HG03378 (cell line): ENCODE results near the gene SLC38A9.
"Not testable (repeated sequence)": the region's sequence is repeated elsewhere in the genome, so short reads cannot be mapped to it uniquely, and the experiment has no call there.

ENCODE experiments used
- ATAC-seq: cut with Tn5 transposase; IDR thresholded peaks from one replicate; pipeline ENCODE4 v1.9.1; 2021; ENCODE audit warnings: mild to moderate bottlenecking, moderate library complexity; ENCODE audit not compliant: unreplicated experiment

The SLC38A9 gene

GRCh38 chr5:55706230-55706629 is 5.9 kb downstream of the SLC38A9 start:
- ATAC-seq = no peak

- ATAC-seq = no peak
These were observed 9.4 kb downstream of the SLC38A9 start for GRCh38 chr5:55702598-55703345.

- ATAC-seq = no peak
These were observed 10.5 kb downstream of the SLC38A9 start for GRCh38 chr5:55701462-55702103.

GRCh38 chr5:55700745-55701144 is 11.4 kb downstream of the SLC38A9 start:
- no peak for ATAC-seq

DNA sequence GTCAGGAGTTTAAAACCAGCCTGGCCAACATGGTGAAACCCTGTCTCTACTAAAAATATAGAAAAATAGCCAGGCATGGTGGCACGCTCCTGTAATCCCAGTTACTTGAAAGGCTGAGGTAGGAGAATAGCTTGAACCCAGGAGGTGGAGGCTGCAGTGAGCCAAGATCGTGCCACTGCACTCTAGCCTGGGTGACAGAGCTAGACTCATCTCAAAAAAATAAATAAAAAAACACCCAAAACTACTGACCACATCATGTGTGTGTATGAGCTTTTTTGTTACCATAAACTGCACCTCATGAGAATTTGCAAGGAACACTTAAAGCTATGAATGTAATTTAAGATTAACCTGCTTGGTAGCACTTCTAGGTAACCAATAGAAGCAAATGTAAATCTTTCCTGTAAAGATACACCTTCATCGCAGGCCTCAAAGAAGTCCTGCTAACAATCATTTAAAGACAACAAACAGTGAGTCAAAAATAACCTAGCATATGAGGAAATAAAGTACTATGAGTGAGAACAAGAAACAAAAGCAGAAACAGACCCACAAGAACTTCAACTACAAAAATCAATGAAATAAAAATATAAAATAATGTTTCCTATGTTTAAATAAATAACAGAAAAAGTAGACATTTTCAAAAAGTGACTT is 13.0 kb downstream of the SLC38A9 start:
- no peak for ATAC-seq

- ATAC-seq = not testable (repeated sequence)
These were observed 15.4 kb downstream of the SLC38A9 start for GRCh38 chr5:55696704-55697103.

DNA sequence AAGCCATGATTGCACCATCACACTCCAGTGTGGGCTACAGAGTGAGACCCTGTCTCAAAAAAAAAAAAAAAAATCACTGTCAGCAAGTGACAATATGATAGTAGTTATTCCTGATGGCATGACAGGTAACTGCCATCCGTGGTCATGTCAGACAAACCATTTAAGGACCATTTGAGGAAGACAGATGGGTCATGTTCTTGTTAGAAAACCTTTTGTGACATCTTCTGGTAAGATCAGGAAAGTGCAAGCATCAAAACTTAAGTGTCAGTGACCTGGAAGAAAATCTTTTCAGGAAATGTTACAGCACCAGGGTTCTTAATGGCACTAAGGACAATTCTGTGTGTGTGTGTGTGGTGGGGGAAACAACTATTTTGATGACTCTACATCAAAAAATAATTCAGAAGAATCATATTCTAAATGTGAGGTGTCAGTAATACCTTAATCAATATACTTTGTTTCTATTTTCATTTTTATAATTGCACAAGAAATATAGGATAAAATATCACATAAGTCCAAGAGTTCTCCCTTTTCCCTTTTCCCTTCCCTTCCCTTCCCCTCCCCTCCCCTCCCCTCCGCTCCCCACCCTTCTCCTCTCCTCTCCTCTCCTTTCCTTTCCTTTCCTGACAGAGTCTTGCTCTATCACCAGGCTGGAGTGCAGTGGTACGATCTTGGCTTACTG is 17.8 kb downstream of the SLC38A9 start:
- no peak for ATAC-seq

DNA sequence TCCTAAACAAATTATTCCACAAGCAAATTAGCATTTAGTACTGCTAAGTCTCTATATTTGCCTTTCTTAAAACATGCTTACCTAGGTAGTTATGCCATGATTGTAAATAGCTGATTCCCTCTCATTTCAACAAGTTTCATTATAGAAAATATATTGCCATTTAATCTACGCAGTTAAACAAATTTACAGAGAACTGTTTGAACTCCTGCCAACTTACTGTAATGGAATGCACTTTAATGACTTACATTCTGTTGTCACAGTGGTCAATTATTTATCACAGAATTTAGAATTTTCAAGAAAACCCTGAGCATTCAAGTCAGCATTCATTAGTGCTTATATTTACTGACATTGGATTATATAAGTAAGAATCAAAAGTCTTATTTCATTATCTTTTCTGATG is 19.6 kb downstream of the SLC38A9 start:
- no peak for ATAC-seq

DNA sequence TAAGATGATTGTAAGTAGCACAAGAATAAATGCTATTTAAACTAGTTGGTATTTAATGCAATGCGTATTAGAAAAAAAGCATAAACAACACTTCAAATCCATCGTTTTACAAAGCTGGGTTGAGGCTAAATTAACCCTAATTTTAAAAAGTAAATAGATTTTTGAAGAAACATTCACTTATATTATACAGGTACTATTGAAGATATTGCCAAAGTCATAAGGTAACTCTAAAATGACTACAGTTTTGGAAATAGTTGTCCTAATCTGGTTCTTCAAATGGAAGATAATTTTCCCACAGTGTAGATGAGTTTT is 20.1 kb downstream of the SLC38A9 start:
- ATAC-seq = no peak

DNA sequence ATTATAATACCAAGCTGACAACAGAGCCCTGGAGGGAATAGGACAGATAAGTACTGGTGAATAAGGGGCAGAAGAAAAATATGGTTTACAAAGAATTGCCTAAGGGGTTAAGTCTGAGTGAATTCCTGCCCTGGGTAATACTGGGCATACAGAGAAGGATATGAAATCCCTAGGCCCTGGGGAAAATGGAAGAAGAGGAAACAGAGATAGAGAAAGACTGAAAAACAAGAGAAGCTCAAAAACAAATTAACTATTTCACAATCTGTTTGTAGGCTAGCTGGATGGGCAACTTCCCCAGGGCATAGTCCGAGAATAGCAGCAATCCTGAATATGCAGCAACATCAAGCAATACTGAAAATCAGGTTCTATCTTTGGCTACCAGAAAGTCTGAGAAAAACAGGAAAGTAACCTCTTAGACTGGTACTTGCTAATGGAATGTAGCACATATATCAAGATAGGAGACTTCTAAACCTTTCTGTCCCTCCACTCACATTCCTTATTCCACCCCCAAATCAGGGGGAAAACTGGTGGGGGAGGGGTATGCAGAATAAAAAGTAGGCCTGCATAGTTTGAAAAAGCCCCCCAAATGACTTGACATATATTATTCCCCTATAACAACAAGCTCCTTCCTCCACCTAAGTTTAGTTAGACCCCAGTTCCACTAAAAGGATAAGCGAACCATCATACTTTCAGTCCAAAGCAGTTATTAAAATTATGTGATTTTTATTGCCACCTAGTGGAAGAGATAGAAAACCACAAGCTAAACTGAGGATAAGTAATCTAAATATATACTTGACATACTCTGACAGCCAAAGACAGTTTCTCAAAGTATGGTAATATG is 20.6 kb downstream of the SLC38A9 start:
- ATAC-seq = no peak

DNA sequence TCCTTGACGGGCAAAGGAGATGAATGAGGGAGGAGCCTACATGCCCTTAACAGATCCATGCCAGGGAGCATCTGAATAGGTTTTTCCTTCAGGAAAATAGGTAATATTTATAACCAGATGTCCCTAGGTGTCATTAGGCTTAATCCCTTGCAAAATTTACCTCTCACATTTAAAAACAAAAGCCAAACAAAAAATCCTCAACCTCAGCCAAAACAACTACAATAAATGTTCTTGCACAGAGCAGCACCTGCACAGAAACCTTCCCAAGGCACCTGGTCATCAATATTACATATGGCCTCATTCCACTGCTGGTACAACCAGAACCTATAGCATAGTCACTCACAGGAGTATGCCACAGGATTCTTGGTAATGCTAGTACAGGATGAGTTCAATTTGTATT is 30.1 kb downstream of the SLC38A9 start:
- ATAC-seq = no peak

DNA sequence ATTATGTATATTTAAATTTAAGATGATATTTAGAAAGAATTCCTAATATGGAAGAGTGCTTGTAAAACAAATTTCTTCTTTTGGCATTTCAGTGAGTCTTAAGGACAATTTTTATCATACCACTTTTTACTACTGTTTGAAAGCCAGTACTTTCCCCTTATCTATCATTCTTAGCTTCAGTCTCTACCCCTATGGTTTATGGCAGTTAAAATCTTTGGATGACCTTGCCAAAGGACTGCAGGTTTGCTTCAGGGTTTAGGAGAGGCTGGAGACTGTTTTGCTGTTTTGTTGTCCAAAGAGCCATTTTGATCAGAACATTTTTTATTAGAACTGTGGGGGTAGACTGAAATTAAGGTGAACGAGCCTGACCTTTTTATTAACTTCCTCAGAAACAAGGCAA is 30.8 kb downstream of the SLC38A9 start:
- no peak for ATAC-seq

DNA sequence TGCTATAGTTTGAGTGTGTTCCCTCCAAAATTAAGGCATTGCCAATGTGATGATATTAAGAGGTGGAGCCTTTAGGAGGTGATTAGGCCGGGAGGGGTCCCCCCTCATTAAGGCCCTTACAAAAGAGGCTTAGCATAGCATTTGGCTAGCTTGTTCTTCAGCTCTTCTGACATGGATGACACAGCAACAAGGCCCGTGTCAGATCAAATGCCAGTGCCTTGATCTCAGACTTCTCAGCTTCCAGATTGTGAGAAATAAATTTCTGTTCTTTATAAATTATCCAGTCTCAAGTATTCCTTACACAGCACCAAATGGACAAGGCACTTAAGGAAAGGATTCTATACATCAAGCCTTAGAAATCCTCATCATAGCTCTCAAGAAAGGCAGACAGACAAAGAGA is 31.8 kb downstream of the SLC38A9 start:
- no peak for ATAC-seq

GRCh38 chr5:55679556-55679955 is 32.6 kb downstream of the SLC38A9 start:
- ATAC-seq = no peak

DNA sequence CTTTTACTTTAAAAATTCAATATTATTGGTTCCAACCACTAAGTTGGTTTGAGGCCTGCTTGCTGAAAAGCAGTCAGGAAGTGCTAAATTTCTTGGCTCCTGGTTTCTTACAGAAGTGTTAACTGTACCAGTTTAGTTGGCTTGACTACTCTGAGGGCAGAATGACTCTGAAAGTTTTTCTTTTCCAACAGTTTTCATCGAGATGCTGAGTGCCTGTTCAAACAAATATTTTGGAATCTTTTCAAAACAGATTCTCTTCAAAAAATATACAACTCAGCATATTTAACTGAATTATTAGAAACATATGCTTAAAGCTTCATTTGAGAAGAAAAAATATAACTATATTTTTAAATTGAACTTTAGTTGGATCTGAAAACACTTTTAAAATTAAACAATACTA is 37.0 kb downstream of the SLC38A9 start:
- ATAC-seq = no peak

DNA sequence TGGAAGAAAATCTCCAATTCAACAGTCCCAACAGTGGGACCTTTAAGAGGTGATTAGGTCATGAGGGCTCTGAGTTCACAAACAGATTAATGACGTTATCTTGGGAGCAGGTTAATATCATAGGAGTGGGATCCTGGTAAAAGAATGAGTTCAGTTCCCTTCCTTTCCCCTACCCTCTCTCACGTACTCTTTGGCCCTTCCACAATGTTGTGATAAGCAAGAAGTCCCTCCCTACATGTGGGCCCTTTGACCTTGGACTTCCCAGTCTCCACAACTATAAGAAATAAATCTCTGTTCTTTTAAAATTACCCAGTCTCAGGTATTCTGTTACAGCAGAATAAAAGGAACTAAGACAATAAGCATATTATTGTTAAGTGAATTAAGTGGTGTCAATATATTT is 37.8 kb downstream of the SLC38A9 start:
- no peak for ATAC-seq

- ATAC-seq = no peak
These were observed 39.6 kb downstream of the SLC38A9 start for GRCh38 chr5:55672477-55672911.

DNA sequence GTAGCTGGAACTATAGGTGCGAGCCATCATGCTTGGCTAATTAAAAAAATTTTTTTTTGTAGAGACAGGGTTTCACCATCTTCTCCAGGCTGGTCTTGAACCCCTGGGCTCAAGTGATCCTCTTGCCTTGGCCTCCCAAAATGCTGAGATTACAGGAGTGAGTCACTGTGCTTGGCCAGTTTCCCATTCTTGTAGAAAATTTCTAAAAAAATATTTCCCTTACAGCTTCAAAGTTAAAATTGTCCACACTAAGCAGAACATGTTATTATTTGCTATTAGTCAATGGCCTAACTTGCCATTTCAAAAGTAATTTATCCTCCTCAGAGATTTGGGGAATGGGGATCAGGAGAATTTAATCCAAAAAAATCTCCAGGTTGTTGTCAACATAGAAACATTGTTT is 40.1 kb downstream of the SLC38A9 start:
- no peak for ATAC-seq

GRCh38 chr5:55668356-55668755 is 43.8 kb downstream of the SLC38A9 start:
- ATAC-seq = no peak

- ATAC-seq = no peak
These were observed 44.2 kb downstream of the SLC38A9 start for GRCh38 chr5:55667938-55668337.

- no peak for ATAC-seq
These were observed 47.1 kb downstream of the SLC38A9 start for GRCh38 chr5:55665065-55665464.
